ENCODE results near the gene TRIOBP. TPM values are rescaled to one million over a fixed set of nuclear protein-coding genes. Genes with fewer than 3 reads are reported as not detected.

TRIOBP gene
- total RNA-seq, 4 donors from 2014 or later = 150 to 208 (median 182) TPM

DNA sequence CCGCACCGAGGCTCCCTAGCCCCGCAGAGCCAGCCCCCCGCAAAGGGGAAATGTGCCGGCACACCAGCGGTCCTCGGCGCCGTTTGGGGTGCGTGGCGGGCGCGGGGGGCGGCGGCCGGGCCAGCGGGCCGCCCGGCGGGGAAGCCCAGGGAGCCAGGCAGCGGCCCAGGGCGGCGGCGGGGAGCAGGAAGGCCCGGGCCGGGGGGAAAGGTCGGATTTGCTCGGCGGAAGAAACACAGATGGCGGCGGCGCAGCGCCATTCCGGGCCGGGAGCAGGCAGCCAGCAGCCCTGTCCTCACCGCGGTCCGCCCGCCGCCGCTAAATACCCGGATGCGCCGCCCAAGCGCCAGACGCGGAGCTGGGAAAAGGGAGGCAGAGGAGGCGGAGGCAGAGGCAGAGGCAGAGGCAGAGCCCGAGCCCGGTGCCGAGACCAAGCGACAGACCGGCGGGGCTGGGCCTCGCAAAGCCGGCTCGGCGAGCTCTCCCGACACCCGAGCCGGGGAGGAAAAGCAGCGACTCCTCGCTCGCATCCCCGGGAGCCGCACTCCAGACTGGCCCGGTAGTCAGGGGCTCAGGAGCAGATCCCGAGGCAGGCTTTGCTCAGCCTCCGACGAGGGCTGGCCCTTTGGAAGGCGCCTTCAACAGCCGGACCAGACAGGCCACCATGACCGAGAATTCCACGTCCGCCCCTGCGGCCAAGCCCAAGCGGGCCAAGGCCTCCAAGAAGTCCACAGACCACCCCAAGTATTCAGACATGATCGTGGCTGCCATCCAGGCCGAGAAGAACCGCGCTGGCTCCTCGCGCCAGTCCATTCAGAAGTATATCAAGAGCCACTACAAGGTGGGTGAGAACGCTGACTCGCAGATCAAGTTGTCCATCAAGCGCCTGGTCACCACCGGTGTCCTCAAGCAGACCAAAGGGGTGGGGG is 108.3 kb downstream of the TRIOBP start:
- H3K4me3 ChIP-seq = peak overlapping the region; percentile 61 to 73 (median 66)
- TF ChIP-seq POLR2AphosphoS5 (IDR thresholded peaks at IDR 0.05) = peak; percentile 95 to 96
- TF ChIP-seq EP300 (IDR thresholded peaks at IDR 0.05) = no peak
- peak; percentile 68 for TF ChIP-seq POLR2A (IDR thresholded peaks at IDR 0.05; ENCODE audit: low read depth)
- H3K9me3 ChIP-seq = no peaks in the 10 kb centered on the region
- H3K27ac ChIP-seq (replicated peaks in 1 of 4) = peak overlapping the region; percentile 85 to 95 (median 90)
- no peaks in the 10 kb centered on the region for H3K36me3 ChIP-seq
- DNase-seq (ENCODE audit: extremely low spot score) = peak; percentile 95
- intact Hi-C loops (cut with DNase I) = loop anchor here (5.0 kb wide), 1 partner anchor 58 kb away; no protein-coding TSS in a partner anchor
- H3K4me1 ChIP-seq = peaks cover 49 to 69% (median 66%) of the 10 kb centered on the region in 4 donors
- H3K27me3 ChIP-seq = no peaks in the 10 kb centered on the region
- 11% methylated on average over 16 of the region's 87 CpGs for WGBS

- no peaks in the 10 kb centered on the region for H3K27me3 ChIP-seq
- peak overlapping the region; percentile 85 to 95 (median 90) for H3K27ac ChIP-seq (replicated peaks in 1 of 4)
- WGBS = 42% methylated on average over 10 of the region's 10 CpGs
- intact Hi-C loops (cut with DNase I) = loop anchor here (5.0 kb wide), 1 partner anchor 59 kb away; no protein-coding TSS in a partner anchor
- H3K9me3 ChIP-seq = no peaks in the 10 kb centered on the region
- no peak for DNase-seq (ENCODE audit: extremely low spot score)
- H3K4me3 ChIP-seq = peak overlapping the region; percentile 61 to 73 (median 66)
- TF ChIP-seq POLR2AphosphoS5 (IDR thresholded peaks at IDR 0.05) (no peak), POLR2A (IDR thresholded peaks at IDR 0.05; ENCODE audit: low read depth) (no peak), EP300 (IDR thresholded peaks at IDR 0.05) (no peak)
- TF ChIP-seq, protein P1, sequence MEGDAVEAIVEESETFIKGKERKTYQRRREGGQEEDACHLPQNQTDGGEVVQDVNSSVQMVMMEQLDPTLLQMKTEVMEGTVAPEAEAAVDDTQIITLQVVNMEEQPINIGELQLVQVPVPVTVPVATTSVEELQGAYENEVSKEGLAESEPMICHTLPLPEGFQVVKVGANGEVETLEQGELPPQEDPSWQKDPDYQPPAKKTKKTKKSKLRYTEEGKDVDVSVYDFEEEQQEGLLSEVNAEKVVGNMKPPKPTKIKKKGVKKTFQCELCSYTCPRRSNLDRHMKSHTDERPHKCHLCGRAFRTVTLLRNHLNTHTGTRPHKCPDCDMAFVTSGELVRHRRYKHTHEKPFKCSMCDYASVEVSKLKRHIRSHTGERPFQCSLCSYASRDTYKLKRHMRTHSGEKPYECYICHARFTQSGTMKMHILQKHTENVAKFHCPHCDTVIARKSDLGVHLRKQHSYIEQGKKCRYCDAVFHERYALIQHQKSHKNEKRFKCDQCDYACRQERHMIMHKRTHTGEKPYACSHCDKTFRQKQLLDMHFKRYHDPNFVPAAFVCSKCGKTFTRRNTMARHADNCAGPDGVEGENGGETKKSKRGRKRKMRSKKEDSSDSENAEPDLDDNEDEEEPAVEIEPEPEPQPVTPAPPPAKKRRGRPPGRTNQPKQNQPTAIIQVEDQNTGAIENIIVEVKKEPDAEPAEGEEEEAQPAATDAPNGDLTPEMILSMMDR (IDR thresholded peaks at IDR 0.05) = no peak
- peaks cover 49 to 69% (median 66%) of the 10 kb centered on the region in 4 donors for H3K4me1 ChIP-seq
- H3K36me3 ChIP-seq = no peaks in the 10 kb centered on the region
These were observed 109.0 kb downstream of the TRIOBP start for GRCh38 chr22:37805810-37806277.

GRCh38 chr22:37806409-37807333 is 109.8 kb downstream of the TRIOBP start:
- H3K9me3 ChIP-seq = no peaks in the 10 kb centered on the region
- H3K4me1 ChIP-seq = peaks cover 49 to 69% (median 66%) of the 10 kb centered on the region in 4 donors
- 4% methylated on average over 19 of the region's 19 CpGs for WGBS
- H3K27me3 ChIP-seq = no peaks in the 10 kb centered on the region
- H3K27ac ChIP-seq (replicated peaks in 1 of 4) = peak overlapping the region; percentile 85 to 95 (median 90)
- no peaks in the 10 kb centered on the region for H3K36me3 ChIP-seq
- H3K4me3 ChIP-seq = peak overlapping the region; percentile 61 to 73 (median 66)
- TF ChIP-seq POLR2AphosphoS5 (IDR thresholded peaks at IDR 0.05) = no peak
- intact Hi-C loops (cut with DNase I) = loop anchor here (5.0 kb wide), 1 partner anchor 59 kb away; no protein-coding TSS in a partner anchor
- no peak for DNase-seq (ENCODE audit: extremely low spot score)

- TF ChIP-seq EP300 (IDR thresholded peaks at IDR 0.05) (no peak), POLR2A (IDR thresholded peaks at IDR 0.05; ENCODE audit: low read depth) (peak; percentile 34), POLR2AphosphoS5 (IDR thresholded peaks at IDR 0.05) (peak; percentile 81 to 87)
- TF ChIP-seq, protein P1 (IDR thresholded peaks at IDR 0.05) = no peak
- intact Hi-C loops (cut with DNase I) = loop anchor here (5.0 kb wide), 1 partner anchor 60 kb away; no protein-coding TSS in a partner anchor
- peak; percentile 99 for DNase-seq (ENCODE audit: extremely low spot score)
- peak within 1 kb of the TSS; percentile 85 to 95 (median 90) for H3K27ac ChIP-seq (replicated peaks in 1 of 4)
- WGBS = under 1% methylated on average over 34 of the region's 73 CpGs
- H3K4me3 ChIP-seq = peak within 1 kb of the TSS; percentile 61 to 73 (median 66)
- H3K36me3 ChIP-seq = no peaks in the 10 kb centered on the region
- H3K27me3 ChIP-seq = no peaks in the 10 kb centered on the region
- peaks cover 43 to 59% (median 57%) of the 10 kb centered on the region in 4 donors for H3K4me1 ChIP-seq
- no peaks in the 10 kb centered on the region for H3K9me3 ChIP-seq
These were observed 110.8 kb downstream of the TRIOBP start, which contains the start of gene GCAT for GRCh38 chr22:37807410-37808293. Gene GCAT, plus strand, starts transcription at chr22:37807934. Its CDS starts 34 bp downstream, at chr22:37807968.
